Measurements from ENCODE around the gene METRNL.
"Not testable (repeated sequence)": the region's sequence is repeated elsewhere in the genome, so short reads cannot be mapped to it uniquely, and the experiment has no call there.

METRNL gene

DNA sequence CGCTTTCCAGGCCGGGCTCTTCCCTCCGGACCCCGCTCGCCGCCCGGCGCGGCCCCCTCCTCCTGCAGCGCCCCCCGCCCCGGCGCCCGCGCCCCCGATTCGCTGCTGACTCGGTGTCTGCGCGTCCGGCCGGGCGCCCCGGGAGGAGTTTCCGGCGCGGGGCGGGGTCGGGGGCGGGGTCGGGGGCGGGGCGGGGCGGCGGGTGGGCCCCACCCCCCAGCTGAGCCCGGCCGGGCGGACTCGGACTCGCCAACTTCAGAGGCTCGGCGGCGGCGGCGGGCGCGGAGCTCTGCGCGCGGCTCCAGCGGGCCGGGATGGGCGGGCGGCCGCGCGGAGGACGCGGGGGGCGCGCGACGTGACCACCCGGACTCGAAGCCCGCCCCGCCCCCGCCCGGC is at the start of gene METRNL:
Gene METRNL, plus strand, starts transcription at position 258 of the 396 bp plus-strand sequence. CDS start 207 bp downstream, outside the sequence.
- DNase-seq (ENCODE audit: low spot score) = peak; percentile 98

GRCh38 chr17:83030432-83030831 is 49.0 kb upstream of the METRNL start:
- no peak for DNase-seq (ENCODE audit: low spot score)

- no peak for DNase-seq (ENCODE audit: low spot score)
Measured at GRCh38 chr17:83031321-83031945, 48.0 kb upstream of the METRNL start.

DNA sequence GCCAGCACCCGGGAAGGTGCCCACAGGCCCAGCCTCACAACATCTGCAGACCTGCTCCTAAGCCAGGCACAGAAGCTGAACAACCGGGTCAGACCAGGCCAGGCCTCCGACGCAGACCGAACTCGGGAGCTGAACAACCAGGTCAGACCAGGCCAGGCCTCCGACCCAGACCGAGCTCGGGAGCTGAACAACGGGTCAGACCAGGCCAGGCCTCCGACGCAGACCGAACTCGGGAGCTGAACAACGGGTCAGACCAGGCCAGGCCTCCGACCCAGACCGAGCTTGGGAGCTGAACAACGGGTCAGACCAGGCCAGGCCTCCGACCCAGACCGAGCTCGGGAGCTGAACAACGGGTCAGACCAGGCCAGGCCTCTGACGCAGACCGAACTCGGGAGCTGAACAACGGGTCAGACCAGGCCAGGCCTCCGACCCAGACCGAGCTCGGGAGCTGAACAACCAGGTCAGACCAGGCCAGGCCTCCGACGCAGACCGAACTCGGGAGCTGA is 47.4 kb upstream of the METRNL start:
- DNase-seq (ENCODE audit: low spot score) = not testable (repeated sequence)

GRCh38 chr17:83032781-83033180 is 46.6 kb upstream of the METRNL start:
- DNase-seq (ENCODE audit: low spot score) = no peak

- DNase-seq (ENCODE audit: low spot score) = no peak
Measured at GRCh38 chr17:83034525-83034924, 44.9 kb upstream of the METRNL start.

GRCh38 chr17:83035722-83036121 is 43.7 kb upstream of the METRNL start:
- no peak for DNase-seq (ENCODE audit: low spot score)

DNA sequence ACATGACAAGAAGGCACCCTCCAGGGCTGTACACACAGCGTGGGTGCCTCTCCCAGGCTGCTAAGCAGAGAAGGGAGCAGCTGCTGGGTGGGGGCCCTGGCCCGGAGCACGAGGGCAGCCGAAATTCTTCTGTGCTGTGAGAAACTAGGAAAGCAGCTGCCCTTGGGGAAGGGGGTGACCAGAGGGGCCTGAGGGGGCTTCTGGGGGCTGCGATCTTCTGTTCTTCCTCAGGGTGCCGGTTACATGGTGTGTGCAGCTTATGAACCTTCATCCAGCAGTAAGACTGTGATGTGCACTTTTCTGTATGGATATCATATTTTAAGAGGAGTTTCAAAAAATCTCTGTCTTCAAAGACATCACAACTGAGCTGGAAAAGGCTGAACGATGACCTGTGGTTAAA is 43.2 kb upstream of the METRNL start:
- DNase-seq (ENCODE audit: low spot score) = no peak

DNA sequence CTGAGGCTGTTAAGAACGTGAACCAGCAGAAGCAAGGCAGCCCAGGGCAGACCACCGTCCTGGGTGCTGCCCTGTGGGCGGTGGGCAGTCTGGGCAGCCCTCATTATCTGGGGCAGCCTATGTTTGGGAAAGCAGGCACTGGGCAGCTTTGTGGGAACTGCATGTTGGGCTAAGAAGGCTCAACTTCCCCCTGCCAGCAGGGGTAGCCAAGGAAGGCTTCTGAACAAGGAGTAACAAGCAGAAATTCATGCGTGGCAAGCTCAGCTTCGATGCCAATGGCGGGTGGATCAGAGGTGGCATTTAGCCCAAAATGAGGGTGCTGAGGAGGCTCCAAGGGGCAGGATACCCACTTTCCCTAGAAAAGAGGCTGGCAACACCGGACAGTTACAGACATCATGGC is 42.7 kb upstream of the METRNL start:
- no peak for DNase-seq (ENCODE audit: low spot score)

DNA sequence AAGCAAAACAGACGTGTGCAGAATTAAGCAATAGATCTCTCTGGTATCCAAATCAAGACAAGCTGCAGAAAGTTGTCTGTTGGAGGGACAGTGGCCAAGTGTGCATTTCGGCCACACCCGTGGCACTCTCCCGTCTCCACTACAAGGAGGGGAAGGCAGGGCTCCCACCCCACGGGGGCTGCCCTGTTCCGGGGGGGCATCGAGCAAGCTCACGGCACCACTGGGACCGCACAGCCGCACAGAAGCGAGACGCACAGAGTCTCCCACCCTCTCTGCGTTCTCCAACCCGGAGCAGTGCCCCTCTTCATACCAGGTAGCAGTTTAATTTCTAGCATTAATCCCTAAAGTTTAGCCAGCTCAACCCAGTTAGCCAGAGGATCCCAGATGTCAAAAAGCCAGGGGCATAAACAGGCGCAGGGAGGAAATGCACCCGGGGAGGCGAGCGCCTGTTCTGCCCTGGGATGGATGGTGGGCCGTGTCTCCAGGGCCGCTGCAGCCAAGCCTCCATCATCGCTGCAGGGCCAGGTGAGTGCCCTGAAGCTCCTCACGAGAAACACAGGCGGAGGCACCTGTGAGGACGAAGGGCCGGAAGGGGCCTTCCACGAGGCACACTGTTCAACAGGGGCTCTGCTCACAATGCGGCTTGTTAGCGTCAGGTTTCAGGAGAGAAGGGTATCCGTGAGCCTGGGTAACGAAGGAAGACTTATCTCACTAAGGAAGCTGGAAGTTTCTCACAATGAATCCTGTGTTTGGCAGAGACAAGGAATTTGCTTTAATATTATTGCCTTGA is 42.1 kb upstream of the METRNL start:
- DNase-seq (ENCODE audit: low spot score) = no peak

GRCh38 chr17:83037874-83038165 is 41.6 kb upstream of the METRNL start:
- DNase-seq (ENCODE audit: low spot score) = no peak

DNA sequence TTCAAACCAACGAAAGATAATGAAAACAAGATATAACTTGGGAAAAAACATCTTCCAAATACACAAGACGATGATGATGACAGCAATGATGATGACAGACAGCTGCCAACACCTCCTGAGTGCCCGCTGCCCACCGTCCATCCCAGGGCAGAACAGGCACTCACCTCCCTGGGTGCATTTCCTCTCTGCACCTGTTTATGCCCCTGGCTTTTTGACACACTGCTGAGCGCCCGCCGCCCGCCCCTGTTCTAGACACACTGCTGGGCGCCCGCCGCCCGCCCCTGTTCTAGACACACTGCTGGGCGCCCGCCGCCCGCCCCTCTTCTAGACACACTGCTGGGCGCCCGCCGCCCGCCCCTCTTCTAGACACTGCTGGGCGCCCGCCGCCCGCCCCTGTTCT is 40.4 kb upstream of the METRNL start:
- not testable (repeated sequence) for DNase-seq (ENCODE audit: low spot score)

- no peak for DNase-seq (ENCODE audit: low spot score)
Measured at GRCh38 chr17:83041305-83041704, 38.1 kb upstream of the METRNL start.

GRCh38 chr17:83042522-83043158 is 36.8 kb upstream of the METRNL start:
- no peak for DNase-seq (ENCODE audit: low spot score)

DNA sequence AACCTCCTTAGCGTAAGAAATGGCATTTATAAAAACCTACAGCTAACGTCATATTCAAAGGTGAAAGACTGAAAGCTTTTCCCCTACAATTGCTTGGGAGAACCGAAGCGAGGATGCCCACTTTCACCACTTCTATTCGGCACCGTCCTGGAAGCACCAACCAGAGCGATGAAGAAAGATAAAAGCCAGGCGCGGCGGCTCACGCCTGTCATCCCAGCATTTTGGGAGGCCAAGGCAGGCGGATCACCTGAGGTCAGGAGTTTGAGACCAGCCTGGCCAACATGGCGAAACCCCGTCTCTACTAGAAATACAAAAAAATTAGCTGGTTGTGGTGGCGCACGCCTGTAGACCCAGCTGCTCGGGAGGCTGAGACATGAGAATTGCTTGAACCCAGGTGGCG is 34.9 kb upstream of the METRNL start:
- not testable (repeated sequence) for DNase-seq (ENCODE audit: low spot score)

- DNase-seq (ENCODE audit: low spot score) = no peak
Measured at GRCh38 chr17:83046448-83047181, 32.8 kb upstream of the METRNL start.

DNA sequence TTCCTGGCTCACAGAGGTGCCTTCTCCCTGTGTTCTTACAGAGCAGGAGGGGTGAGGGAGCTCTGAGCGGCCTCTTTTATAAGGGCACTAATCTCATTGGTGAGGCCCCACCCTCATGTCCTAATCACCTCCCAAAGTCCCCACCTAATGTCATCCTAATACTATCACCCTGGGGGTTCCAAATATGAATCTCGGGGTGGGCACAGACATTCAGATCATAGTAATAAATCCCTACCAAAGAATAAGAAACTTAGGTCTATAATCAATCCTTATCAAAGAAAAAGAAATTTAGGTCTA is 32.3 kb upstream of the METRNL start:
- DNase-seq (ENCODE audit: low spot score) = no peak

- not testable (repeated sequence) for DNase-seq (ENCODE audit: low spot score)
Measured at GRCh38 chr17:83047818-83048475, 31.5 kb upstream of the METRNL start.

DNA sequence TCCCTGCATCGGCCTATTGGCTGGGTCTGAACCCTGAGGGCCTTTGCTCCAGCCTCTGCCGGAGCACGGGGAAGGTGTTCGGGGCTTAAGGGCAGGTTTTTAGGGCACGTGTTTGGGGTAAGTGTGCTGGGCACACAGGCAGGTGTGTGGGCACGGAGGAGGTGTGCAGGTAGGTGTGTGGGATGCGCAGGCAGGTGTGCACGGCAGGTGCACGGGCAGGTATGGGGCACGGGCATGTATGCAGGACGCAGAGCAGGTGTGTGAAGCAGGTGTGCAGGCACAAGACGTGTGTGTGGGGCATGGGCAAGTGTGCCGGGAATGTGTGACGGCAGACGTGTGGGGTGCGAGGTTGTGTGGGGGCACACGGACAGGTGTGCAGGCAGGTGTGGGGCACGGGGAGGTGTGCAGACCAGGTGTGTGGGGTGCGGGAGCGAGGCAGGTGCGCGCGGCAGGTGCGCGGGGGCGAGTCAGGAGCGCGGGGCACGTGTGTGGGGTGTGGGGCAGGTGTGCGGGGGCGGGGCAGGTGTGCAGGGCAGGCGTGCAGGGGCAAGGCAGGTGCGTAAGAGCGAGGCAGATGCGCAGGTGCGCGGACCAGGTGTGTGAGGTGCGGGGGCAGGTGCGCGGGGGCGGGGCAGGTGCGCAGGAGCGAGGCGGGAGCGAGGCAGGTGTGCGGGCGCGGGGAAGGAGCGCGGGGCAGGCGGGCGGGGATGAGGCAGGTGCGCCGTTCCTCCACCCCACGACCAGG is 28.6 kb upstream of the METRNL start:
- no peak for DNase-seq (ENCODE audit: low spot score)

DNA sequence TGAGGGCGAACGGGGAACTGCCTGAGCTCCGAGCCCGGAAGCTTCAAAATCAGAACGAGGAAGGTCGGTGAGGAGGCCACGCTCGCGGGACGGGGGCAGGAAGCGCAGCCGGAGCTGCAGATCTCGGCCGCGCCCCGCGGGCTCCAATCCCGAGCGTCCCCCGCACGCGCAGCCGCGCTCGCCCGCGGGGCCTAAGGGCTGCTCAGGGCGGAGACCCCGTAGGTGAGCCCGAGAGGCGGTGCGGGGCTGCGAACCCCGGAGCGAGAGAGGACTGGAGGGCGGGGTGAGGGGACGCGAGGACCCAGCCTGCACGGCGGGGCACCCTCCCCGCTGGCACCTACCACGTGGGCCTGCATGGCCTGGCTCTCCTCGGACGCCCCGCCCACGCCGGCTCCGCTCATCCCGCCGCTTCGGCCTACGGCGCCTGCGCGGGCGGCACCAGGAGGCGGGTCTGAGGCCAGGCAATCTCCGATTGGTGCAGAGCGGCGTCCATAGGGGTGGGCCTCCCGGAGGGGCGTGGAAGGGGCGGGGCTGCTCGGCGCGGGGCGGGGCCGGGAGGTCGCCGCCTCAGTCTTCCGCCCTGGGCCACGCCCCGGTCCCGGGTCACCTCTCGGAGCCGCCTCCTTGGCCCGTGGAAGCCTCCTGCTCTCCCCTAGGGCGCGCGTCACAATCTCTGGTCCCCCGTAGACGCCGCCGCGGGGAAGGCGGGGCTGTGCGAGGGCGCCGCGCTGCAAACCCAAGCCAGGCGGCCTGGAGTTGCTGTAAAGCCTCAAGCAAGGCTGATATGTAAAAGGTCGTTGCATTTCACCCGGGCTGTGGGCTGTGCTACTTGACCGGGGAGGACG is 27.8 kb upstream of the METRNL start:
- peak; percentile 100 for DNase-seq (ENCODE audit: low spot score)

DNA sequence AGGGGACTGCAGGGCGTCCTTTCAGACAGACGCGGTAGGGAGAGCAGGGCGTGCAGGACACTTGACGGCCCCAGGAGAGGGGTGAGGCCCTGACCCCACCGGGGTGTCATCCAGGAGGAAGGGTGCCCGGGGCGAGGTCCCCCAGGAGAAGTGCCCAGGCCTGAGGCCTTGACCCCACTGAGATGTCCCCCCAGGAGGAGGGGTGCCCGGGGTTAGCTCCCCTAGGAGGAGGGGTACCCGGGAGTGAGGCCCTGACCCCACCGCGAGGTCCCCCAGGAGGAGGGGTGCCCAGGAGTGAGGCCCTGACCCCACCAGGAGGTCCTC is 27.2 kb upstream of the METRNL start:
- DNase-seq (ENCODE audit: low spot score) = no peak
